ENCODE data around the gene GHITM.
"Not testable (repeated sequence)": the region's sequence is repeated elsewhere in the genome, so short reads cannot be mapped to it uniquely, and the experiment has no call there.

The GHITM gene

GRCh38 chr10:84148006-84148597, 8.8 kb downstream of the GHITM start:
- DNase-seq, result not testable (repeated sequence)

- no peak for DNase-seq
Observed at GRCh38 chr10:84149854-84150253, 10.5 kb downstream of the GHITM start.

GRCh38 chr10:84152769-84153168, 13.5 kb downstream of the GHITM start:
- no peak for DNase-seq

- no peak for DNase-seq
Observed at GRCh38 chr10:84155521-84155920, 16.2 kb downstream of the GHITM start.

- DNase-seq, result no peak
Observed at GRCh38 chr10:84156009-84156408, 16.7 kb downstream of the GHITM start.

GRCh38 chr10:84156768-84157167, 17.5 kb downstream of the GHITM start:
- no peak for DNase-seq

- no peak for DNase-seq
Observed at GRCh38 chr10:84158061-84158460, 18.8 kb downstream of the GHITM start.

GRCh38 chr10:84158550-84158949, 19.2 kb downstream of the GHITM start:
- DNase-seq, result no peak

GRCh38 chr10:84159076-84159685, 19.9 kb downstream of the GHITM start:
- DNase-seq, result no peak

GRCh38 chr10:84160663-84161362, 21.5 kb downstream of the GHITM start:
- no peak for DNase-seq

- no peak for DNase-seq
Observed at GRCh38 chr10:84163996-84164395, 24.7 kb downstream of the GHITM start.

GRCh38 chr10:84164442-84164841, 25.1 kb downstream of the GHITM start:
- no peak for DNase-seq

GRCh38 chr10:84166620-84167288, 27.4 kb downstream of the GHITM start:
- no peak for DNase-seq

- DNase-seq, result not testable (repeated sequence)
Observed at GRCh38 chr10:84167289-84167653, 28.0 kb downstream of the GHITM start.

GRCh38 chr10:84168382-84168781, 29.1 kb downstream of the GHITM start:
- DNase-seq, result not testable (repeated sequence)

- not testable (repeated sequence) for DNase-seq
Observed at GRCh38 chr10:84171237-84171636, 31.9 kb downstream of the GHITM start.

GRCh38 chr10:84171700-84172466, 32.6 kb downstream of the GHITM start:
- not testable (repeated sequence) for DNase-seq

GRCh38 chr10:84172467-84173356, 33.4 kb downstream of the GHITM start:
- DNase-seq, result no peak

GRCh38 chr10:84173501-84173929, 34.2 kb downstream of the GHITM start, which contains the start of gene GPR15LG:
Gene GPR15LG, plus strand, starts transcription at chr10:84173801. Its CDS starts 51 bp downstream, at chr10:84173852.
- no peak for DNase-seq

- DNase-seq, result no peak
Observed at GRCh38 chr10:84175436-84175835, 36.1 kb downstream of the GHITM start.

- no peak for DNase-seq
Observed at GRCh38 chr10:84176351-84176750, 37.0 kb downstream of the GHITM start.

Data from cerebellar nuclear complex (tissue), 1 donor.